ENCODE data around the gene CNGA3.
"Not testable (repeated sequence)": the region's sequence is repeated elsewhere in the genome, so short reads cannot be mapped to it uniquely, and the experiment has no call there.

Gene CNGA3

DNA sequence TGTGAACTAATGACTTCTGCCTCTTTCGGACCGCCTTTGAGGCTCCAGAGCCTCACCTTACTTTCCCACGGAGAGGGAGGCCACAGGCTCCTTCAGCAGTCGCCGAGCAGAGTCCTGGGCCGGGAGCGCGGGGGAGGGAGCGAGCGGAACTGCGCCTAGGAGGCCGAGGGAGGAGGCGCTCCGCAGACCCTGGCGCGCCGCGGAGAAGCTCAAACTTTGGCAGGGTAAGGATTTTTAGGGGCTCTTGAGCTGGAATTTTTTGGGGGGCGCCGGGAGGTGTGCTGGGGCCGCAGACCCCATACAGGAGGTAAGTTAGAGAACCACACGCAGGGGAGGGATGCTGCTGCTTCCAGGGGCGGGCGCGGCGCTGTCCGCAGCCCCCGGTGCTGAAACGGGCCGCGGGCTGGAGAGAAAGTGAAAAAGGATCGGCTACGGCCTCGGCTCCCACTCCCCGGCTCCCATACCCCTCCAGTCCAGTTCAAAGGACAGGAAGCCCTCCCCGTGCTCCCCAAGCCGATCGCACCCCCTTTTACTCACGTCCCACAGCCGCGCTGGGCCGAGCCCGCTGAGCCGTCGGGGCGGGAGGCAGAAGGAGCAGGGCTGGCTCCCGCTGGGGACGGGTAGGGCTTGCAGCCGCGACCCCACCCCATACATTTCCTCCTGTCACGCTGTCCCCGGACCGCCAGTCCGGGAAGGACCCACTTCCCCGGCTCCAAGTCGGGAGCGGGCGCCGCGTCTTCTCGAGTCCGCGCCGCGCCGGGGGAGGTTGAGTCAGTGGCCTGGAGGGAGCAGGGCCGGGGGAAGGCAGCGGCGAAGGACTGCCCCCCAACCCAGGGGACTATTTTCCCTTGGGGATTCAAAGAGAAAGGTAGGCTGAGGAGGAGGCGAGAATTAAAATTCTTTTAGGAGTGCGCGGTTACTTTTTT is at the start of gene CNGA3:
Gene CNGA3, plus strand, starts transcription at position 146 of the 926 bp plus-strand sequence. CDS start 23,520 bp downstream, outside the sequence.
- no peak for DNase-seq

DNA sequence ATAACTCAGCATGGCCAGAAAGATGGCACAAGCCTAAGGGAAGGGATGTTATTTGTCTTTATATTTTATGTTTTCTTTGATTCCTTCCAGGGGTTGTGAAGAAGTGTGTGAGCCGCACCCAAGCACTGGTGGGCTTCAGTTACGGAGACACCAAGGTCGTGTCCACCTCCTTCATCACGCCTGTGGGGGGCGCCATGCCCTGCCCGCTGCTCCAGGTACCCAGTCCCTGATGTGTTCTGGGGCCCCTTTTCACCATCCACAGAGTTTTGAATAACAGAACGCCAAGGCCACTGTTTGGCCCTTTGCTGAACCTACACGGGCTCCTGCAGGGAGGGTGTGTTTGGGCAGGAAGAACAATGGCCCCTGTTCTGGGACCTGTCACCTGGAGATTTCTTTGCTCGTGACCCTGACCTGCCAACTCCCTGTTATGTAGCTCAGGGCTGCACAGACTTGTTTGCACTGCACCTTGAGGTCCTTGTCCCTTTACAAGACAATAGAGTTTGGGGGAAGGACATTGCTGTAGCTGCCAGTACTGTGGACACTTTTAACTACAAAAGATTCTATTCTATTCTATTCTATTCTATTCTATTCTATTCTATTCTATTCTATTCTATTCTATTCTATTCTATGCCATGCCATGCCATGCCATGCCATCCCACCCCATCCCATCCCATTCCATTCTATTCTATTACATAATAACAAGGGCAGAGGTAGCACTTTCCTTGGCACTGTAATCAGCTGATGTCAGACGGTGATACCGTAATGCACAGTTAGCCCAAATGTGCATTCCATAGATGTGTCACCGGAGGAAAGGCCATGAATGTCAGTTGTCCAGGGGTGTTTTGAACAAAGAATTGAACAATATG is 48.2 kb upstream of the CNGA3 start:
- no peak for DNase-seq

DNA sequence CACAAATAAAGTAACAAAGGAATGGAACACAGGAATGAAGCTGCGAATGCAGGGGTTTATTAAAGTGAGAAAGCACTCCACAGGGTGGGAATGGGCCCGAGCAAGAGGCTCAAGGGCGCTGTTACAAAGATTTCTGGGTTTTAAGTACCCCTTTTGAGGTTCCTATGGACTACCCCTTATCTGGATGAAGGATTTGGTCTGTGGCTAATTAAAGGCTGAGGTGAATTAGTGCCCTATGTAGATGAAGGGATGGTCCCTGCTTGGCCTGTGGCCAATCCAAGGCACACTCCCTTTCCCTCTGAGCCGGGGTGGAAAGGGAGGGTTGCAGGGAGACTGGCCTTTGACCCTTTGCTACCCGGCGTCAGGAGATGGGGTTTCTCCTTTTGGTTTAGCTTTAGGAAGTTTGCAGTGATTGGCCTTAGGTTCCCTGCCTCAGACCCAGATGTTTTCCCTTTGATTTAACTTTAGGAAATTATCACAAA is 47.5 kb upstream of the CNGA3 start:
- no peak for DNase-seq

DNA sequence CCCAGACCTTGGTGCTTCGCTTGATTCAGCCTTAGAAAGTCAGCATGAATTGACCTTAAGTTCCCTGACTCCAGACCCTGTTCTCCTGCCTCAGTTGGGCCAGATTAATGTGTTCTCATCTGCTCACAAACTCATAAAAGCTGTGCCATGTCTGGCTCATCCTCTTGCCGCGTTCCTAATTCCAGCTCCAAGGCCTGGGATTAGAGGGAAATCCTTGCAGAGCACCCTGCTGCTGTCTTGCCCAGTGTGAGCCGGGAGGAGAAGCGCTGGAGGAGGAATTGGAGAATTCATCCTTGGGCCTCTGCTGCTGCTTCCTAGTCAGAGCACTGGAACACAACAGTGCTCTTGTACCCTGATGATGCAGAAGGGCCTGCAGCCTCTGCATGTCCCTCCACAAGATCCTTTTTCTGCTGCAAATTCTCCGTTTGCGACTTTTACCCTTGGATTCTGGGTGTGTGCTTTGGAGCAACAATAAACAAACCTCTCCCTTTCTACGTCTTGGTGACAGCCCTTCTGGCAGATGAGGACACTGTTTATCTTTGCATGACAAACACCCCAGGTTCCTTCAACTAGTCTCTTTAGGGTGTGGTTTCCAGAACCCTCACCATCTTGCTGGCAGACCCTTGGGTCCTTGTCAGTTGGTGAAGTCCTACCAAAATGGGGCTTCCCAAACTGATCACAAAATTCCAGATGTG is 46.9 kb upstream of the CNGA3 start:
- DNase-seq = peak; percentile 3

DNA sequence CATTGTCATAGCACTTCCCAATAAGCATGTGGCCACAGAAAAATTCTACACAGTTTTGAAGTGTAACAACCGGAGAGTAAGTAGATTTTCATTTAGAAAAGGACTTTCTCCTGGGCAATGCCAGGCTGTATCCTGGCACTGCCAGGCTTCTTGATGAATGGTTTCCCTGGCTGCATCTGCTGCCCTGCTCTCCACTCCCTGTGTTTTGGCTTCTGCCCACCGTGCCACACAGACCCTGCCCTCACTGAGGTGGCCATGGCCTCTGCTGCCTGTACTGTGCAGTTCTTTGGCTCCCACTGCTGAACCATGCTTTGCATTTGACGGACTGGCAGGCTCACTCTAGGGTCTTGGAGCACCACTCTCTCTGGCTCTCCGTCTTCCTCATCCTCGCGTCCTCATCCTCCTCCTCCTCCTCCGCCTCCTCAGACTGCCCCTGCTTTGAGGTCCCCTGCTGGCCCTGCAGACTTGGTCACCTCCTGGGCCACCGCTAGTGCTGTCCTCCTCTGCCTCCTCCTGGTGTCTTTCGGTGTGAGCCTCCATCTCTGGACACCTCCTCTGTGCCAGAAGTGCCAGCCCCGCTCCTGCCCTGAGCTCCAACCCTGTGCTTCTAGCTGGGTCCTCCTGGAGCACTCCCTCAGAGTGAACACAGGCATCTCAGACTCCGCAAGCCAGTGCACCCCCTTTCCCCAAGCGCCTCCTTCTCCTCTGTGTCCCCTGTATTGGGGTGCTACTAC is 45.9 kb upstream of the CNGA3 start:
- DNase-seq = no peak

DNA sequence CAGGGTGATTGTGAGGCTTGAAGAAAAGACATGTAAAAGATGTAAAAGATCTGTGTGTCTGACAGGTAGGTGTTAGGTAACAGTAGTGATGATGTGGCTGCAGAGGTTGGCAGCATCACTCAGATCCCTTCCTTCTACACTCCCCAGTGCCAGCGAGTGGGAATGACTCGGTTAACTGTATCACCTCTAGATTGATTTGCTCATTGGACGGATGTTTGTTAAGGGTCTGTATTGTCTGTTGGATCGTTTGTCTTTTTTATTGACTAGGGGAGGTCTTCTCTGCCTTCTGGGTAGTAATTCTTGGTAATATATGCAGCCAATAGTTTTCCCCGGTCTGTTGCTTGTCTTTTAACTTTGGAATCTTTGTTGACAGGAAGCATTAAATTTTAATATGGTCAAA is 44.8 kb upstream of the CNGA3 start:
- no peak for DNase-seq

DNA sequence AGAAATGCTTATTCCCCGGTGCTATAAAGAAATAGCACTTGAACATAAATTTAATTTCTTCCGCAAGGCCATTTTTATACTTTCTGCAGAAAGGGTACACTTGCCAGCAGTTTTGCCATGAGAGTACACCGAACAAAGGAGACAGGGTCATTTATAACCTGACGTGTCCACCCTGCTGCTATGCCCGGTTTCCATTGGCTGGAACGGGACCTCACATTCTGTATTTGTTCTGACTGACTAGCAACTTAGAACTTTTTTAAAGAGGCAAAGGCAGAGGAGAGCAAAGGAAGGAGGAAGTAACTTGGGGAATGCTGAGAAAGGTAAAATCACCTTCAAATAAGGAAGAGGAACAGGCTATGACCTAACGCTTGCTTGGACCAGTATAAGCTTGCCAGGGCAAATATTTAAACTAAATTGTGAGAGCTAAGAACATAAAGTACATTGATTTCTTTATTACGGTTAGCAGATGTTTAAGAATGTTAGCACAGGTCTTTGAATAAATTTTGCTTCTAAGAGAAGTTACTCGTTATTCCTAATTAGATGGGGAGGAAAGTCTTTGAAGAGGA is 39.0 kb upstream of the CNGA3 start:
- DNase-seq = not testable (repeated sequence)

DNA sequence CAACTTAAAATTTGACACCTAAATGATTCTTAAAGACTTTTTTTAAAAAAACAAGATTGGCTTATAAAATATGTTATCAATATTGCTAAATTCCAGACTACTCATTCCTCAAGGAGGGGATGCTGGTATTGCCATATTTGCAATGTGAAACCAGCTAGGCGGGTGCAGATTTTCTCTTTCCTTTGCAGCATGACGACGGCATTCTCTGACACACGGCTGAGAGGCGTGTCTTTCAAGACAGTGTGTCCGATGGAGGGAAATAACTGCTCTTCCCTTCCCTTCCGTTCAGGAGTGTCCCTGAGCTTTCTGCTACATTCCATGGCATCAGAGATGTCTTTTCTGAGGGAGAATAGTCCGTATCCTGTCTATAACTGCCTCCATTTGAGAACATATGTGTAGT is 38.2 kb upstream of the CNGA3 start:
- no peak for DNase-seq

DNA sequence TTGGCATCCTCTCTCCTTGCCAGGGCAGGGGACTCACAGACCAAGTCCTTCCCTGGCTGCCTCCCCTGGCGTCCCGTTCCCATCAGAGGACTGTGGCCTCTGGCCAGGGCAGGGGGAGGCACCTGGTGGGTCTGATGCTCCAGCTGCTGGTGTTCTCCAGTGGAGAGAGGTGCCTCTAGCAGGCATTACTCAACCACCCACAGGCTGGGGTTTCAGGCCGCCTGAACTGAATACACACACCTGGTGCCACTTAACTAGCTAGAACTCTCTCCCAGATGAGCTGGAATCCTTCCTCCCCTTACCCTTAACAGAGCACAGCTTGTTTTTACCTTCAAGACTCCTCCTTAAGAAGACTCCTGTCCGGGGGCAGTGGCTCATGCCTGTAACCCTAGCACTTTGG is 37.7 kb upstream of the CNGA3 start:
- no peak for DNase-seq

DNA sequence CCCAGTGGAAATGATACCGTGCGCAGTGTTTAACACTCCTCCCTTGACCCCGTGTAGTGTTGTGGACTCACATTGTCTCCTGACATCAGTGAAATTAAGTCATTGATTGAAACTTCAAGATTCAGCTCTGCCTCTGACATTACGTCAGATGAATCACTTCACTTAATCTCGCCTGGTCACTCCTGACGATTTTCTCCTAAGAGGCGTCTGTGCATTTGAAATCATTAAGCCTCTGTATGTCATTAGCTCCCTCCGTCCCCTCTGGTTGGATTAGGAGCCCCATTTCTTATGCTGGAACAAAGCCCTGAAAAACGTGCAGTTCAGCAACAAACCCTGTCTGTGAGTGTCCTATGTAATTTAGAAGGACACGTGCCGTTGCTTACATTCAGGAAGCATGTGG is 36.7 kb upstream of the CNGA3 start:
- DNase-seq = no peak

DNA sequence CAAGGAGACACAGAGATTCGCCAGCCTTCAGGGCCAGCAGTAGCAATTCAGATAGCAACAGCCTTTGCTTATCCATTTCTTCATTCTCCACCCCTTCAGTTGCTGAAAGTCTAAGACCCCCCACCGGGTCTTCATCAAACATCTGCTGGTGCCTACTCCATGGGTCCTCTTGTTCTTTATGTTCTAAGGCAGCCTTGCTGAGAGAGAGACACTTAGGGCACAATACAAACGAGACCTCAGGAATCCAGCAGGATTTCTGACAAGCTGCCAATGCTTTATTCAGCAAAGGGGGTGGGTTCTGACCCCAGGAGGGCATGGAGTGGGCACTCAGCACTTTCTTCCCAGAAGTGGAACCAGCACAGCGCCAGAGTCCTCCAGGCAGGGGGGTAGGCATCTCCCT is 36.2 kb upstream of the CNGA3 start:
- DNase-seq = no peak

DNA sequence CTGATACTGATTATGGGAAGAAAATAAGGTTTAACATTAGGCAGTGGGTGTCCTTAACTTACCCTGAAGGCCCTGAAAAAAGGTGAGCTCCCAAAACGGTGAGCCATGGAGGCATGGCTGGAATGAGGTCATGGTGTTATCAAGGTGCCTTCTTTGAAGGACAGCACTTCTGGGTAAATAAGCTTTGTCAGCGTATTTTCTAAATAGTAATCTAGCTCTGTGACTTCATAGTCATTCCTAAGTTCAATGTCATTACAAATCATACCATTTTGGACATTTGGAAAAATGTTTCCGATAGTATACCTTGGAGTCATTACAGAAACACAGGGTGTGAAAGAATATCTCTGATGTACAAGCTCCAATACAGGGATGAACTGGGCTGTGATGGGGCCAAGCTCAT is 35.2 kb upstream of the CNGA3 start:
- no peak for DNase-seq

DNA sequence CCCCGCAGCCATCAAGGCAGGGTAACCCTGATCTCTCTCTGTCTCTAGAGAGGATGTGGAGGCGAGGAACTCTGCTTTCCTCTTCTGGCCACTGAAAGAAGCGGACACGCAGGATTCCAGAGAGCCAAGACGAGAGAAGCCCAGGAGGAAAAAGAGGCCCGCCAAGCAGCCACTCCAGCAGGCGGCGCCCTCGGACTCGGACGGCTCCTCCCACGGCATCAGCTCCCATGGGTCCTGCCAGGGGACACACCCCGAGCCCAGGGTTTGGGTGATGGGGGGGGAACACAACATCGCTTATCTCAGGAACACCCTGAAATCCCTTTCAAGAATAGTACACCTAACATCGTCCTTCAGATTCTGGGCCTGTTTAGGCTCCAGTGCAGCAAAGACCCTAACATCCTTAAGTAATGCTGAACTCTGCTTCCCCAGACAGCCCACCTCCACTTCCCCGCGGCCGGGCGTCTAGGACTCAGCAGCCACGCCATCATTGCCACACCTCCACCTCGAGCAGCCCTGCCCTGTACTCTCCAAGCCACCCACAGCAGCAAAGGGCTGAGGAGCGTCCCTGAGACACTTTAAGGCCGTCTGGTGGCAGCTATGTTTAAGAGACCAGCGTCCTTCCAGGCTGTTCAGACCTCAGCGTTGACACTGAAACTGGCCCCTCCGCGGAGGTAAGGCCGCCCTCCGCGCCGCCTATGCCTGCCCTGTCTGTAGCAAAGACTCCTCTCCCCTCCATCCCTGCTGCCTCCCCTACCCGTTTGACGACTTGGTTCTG is 34.3 kb upstream of the CNGA3 start:
- no peak for DNase-seq

DNA sequence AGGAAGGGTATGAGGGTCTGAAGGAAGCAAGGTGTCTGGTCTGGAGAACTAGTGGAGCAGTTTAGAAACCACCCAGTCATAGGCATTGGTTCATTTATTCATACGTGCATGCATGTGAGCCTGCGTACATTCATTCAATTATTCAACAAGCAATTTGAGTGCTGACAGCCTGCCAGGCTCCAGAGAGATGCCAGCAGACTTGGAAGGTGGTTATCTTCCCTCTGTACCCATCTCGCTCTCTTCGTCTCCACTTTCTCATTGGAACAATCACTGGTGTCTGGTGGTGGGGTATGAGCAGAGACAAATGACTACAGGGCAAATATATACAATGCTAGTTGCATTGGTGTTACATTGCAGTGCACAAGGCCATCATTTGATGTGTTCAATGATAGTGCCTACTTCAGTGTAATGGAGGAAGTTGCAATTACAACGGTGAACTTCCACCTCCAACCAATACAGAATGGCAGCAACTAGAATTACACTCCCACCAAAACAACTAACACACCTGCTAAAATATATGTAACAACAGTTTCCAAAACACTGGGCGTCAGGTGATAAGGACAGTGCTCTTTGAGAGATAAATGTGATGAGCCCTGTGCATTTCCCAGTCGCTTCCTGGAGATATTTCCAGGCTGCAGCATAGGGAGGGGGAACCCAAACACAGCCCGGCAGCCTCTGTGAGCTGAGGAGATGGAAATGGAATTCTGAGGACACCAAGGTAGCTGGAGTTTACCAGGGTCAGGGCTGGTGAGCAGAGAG is 32.6 kb upstream of the CNGA3 start:
- no peak for DNase-seq

DNA sequence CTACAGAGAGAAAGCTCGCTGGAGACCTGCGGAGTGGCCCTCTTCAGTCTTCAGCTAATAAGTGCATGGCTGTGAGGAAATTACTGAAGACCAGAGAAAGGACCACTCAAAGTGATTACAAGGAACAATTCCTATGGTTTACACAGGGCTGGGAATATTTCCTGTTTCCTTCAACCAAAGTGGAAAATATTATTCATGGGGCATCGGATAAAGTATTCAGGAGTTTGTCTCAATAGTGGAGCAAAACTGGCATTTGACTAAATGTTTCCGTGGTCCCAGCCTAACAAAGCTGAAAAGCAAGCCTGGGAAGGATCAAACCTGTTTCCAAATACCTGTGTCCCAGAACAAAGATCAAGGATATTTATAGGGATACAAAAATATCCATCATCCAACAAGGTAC is 32.0 kb upstream of the CNGA3 start:
- DNase-seq = no peak

DNA sequence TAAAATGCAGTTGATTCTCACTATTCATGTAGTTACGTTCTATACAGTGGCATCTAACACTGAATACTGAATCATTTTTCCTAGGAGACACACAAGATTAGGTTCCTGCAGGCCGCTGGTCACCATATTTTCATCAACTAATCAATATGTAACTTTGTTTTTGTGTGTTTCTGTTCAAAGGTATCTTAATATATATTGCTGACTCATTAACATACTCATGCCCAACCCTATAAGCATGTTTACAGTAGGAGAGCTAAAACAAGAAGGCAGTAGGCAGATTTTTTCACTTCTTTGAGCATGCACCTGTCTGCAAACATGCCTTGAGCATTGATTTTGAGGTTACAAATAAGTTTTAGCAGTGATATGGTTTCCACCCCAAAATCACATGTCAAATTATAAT is 30.3 kb upstream of the CNGA3 start:
- no peak for DNase-seq

DNA sequence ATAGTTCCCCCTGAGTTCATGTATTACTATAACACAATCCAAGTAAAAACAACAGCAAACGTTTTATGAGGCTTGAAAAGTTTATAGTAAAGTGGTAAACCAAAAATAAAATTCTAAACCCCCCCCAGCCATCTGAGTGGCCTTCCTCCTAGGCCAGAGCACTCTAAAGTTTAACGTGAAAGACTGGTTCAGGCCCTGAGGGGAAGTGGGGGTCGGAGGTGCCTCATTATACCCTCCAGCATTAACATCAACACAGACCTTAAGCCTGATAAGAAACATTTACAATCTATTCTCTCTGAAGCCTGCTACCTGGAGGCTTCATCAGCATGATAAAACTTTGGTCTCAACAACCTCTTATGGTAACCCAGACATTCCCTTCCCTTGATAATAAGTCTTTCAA is 29.0 kb upstream of the CNGA3 start:
- DNase-seq = no peak

DNA sequence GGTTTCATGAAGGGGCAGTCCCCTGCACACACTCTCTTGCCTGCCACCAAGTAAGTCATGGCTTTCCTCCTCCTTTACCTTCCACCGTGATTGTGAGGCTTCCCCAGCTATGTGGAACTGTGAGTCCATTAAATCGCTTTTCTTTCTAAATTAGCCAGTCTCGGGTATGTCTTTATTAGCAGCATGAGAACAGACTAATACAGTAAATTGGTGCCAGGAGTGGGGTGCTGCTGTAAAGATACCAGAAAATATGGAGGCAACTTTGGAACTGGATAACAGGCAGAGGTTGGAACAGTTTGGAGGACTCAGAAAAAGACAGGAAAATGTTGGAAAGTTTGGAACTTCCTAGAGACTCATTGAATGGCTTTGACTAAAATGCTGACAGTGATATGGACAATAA is 26.1 kb upstream of the CNGA3 start:
- not testable (repeated sequence) for DNase-seq

DNA sequence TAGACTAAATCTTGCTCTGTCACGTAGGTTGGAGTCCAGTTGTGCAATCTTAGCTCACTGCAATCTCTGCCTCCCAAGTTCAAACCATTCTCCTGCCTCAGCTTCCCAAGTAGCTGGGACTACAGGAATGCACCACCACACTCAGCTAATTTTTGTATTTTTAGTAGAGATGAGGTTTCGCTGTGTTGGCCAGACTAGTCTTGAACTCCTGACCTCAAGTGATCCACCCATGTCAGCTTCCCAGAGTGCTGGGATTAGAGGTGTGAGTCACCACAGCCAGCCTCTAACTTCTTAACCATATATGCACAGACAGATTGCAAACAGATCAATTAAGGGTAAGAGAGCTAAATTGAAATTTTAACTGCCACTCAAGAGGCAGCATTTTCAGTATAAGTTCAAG is 22.1 kb upstream of the CNGA3 start:
- no peak for DNase-seq

DNA sequence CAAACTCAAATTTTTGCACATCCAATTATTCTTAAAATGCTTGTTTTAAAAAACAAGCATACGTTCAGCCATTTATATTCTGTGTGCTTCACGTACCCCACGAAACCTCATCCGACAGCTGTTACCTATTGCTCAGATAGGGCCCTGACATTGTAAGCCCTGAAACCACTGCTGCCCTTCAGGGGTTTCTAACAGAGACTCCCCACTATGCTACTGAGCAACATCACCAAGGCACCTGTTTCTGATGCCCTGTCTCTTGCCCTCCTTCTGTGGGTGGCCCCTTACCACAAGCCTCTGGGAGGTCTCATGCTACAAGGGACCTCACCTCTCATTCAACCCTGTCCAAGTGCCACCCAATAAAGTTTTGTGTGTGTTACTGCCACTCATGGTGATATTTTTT is 18.5 kb upstream of the CNGA3 start:
- DNase-seq = no peak

DNA sequence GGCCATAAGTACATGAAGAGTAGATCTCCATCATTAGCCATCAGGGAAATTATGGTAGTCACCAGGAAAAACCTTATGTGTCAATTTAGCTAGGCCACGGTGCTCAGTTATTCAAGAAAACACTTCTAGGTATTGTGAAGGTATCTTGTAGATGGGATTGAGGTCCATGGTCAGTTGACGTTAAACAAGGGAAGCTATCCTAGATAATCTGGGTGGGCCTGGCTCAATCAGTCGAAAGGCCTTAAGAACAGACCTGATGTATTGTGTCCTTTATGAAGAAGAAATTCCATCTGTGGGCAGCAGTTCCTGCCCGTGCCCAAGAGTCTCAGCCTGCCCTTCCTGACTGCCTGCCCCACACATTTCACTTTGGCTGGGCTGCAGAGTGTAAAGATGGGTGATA is 16.7 kb upstream of the CNGA3 start:
- DNase-seq = no peak
